Stimulated activated CD8-positive, alpha-beta memory T cell treated with anti-CD3 and anti-CD28 coated beads, Interleukin-7, amount 100 ng/mL, for 1 hour (primary cell): Measurements from ENCODE around the gene HSD17B12.
"Not testable (repeated sequence)": the region's sequence is repeated elsewhere in the genome, so short reads cannot be mapped to it uniquely, and the experiment has no call there.

Experiments used
- DNase-seq, 2 donors: peaks; one replicate each; pipeline ENCODE4 v3.0.0-alpha.2; 2020; ENCODE audit warnings: low read depth in 2 of 2

Gene HSD17B12

GRCh38 chr11:43680521-43681400 is at the start of gene HSD17B12:
TSS of gene HSD17B12 (plus strand) at chr11:43680738. CDS start at chr11:43680828, 90 bp downstream.
- DNase-seq = peak; percentile 97

GRCh38 chr11:43631732-43632131 is 48.8 kb upstream of the HSD17B12 start:
- no peak for DNase-seq

GRCh38 chr11:43632181-43632580 is 48.4 kb upstream of the HSD17B12 start:
- no peak for DNase-seq

- no peak for DNase-seq
These were observed 41.8 kb upstream of the HSD17B12 start for GRCh38 chr11:43638717-43639116.

GRCh38 chr11:43639224-43639623 is 41.3 kb upstream of the HSD17B12 start:
- no peak for DNase-seq

GRCh38 chr11:43639920-43640319 is 40.6 kb upstream of the HSD17B12 start:
- no peak for DNase-seq

- DNase-seq = peak; percentile 62 to 70
These were observed 36.5 kb upstream of the HSD17B12 start for GRCh38 chr11:43643898-43644620.

GRCh38 chr11:43644621-43645299 is 35.8 kb upstream of the HSD17B12 start:
- DNase-seq = no peak

GRCh38 chr11:43646767-43647166 is 33.8 kb upstream of the HSD17B12 start:
- no peak for DNase-seq

- DNase-seq = no peak
These were observed 31.6 kb upstream of the HSD17B12 start for GRCh38 chr11:43648888-43649287.

GRCh38 chr11:43649501-43649900 is 31.0 kb upstream of the HSD17B12 start:
- DNase-seq = no peak

- no peak for DNase-seq
These were observed 30.6 kb upstream of the HSD17B12 start for GRCh38 chr11:43649921-43650320.

GRCh38 chr11:43663018-43663417 is 17.5 kb upstream of the HSD17B12 start:
- not testable (repeated sequence) for DNase-seq

- DNase-seq = no peak
These were observed 16.2 kb upstream of the HSD17B12 start for GRCh38 chr11:43664295-43664694.

GRCh38 chr11:43671284-43671683 is 9.3 kb upstream of the HSD17B12 start:
- DNase-seq = not testable (repeated sequence)

- DNase-seq = no peak
These were observed 6.0 kb upstream of the HSD17B12 start for GRCh38 chr11:43674560-43674959.

- no peak for DNase-seq
These were observed 3.6 kb upstream of the HSD17B12 start for GRCh38 chr11:43676933-43677332.

GRCh38 chr11:43681401-43681942 is 934 bp downstream of the HSD17B12 start:
- DNase-seq = no peak

GRCh38 chr11:43682081-43682480 is 1.5 kb downstream of the HSD17B12 start:
- not testable (repeated sequence) for DNase-seq

- no peak for DNase-seq
These were observed 4.9 kb downstream of the HSD17B12 start for GRCh38 chr11:43685440-43685839.

GRCh38 chr11:43686207-43686606 is 5.7 kb downstream of the HSD17B12 start:
- DNase-seq = no peak
